Loucy (cell line): ENCODE results near the gene TIMM23.

Experiments used
- H2AFZ ChIP-seq: fragments of 200-600 bp; sonication (generic); 2 replicates; pipeline ENCODE4 v1.6.0; 2016; ENCODE audit warnings: antibody characterized with exemption, mild to moderate bottlenecking, low read length, moderate library complexity
- H3F3A ChIP-seq: fragments of 200-600 bp; 2 replicates; pipeline ENCODE4 v1.6.0; 2016; ENCODE audit warnings: antibody characterized with exemption, low read depth, mild to moderate bottlenecking
- H3K27me3 ChIP-seq: fragments of 200-600 bp; sonication (generic); 2 replicates; pipeline ENCODE4 v1.6.1; 2014; ENCODE audit warnings: low read length, mild to moderate bottlenecking; ENCODE audit not compliant: insufficient read depth, poor library complexity, severe bottlenecking
- H3K36me3 ChIP-seq: fragments of 200-600 bp; sonication (generic); 2 replicates; pipeline ENCODE4 v1.6.1; 2016; ENCODE audit warnings: low read length; ENCODE audit not compliant: insufficient read depth
- H3K4me1 ChIP-seq: fragments of 200-600 bp; sonication (generic); 2 replicates; pipeline ENCODE4 v1.5.1; 2014; ENCODE audit warnings: low read length, mild to moderate bottlenecking; ENCODE audit not compliant: insufficient read depth, poor library complexity, severe bottlenecking
- H3K4me2 ChIP-seq: fragments of 200-600 bp; sonication (generic); 2 replicates; pipeline ENCODE4 v1.6.0; 2014; ENCODE audit warnings: antibody characterized with exemption, low read length, low read depth, mild to moderate bottlenecking; ENCODE audit not compliant: poor library complexity, severe bottlenecking
- H3K4me3 ChIP-seq: fragments of 200-600 bp; sonication (generic); 2 replicates; pipeline ENCODE4 v1.5.1; 2014; ENCODE audit warnings: low read length, mild to moderate bottlenecking, mixed read lengths; ENCODE audit not compliant: poor library complexity, severe bottlenecking
- H3K79me2 ChIP-seq: fragments of 200-600 bp; sonication (generic); 2 replicates; pipeline ENCODE4 v1.6.1; 2014; ENCODE audit warnings: low read length; ENCODE audit not compliant: insufficient read depth
- H3K9ac ChIP-seq: fragments of 200-600 bp; sonication (generic); 2 replicates; pipeline ENCODE4 v1.6.0; 2014; ENCODE audit warnings: mild to moderate bottlenecking, low read depth, low read length, moderate library complexity; ENCODE audit not compliant: poor library complexity, severe bottlenecking
- H3K9me2 ChIP-seq: fragments of 200-600 bp; sonication (generic); replicated peaks from 2 replicates; pipeline ENCODE4 v1.6.1; 2016; ENCODE audit warnings: low read depth, low read length, mixed read lengths
- H3K9me3 ChIP-seq: fragments of 200-600 bp; sonication (generic); 2 replicates; pipeline ENCODE4 v1.6.1; 2014; ENCODE audit warnings: mild to moderate bottlenecking, antibody characterized with exemption, low read length, low read depth; ENCODE audit not compliant: insufficient read depth
- H4K20me1 ChIP-seq: fragments of 200-600 bp; sonication (generic); 2 replicates; pipeline ENCODE4 v1.6.0; 2014; ENCODE audit warnings: antibody characterized with exemption, low read length, mild to moderate bottlenecking; ENCODE audit not compliant: insufficient read depth, poor library complexity, severe bottlenecking
- EZH2phosphoT487 ChIP-seq: fragments of 200-600 bp; IDR thresholded peaks from 2 replicates; pipeline ENCODE4 v1.6.1; 2018; ENCODE audit warnings: antibody characterized with exemption, mild to moderate bottlenecking, moderate library complexity, borderline replicate concordance
- TF ChIP-seq, protein P1 (sequence below): fragments of 200-600 bp; sonication (generic); conservative IDR thresholded peaks from 2 replicates; pipeline ENCODE4 v1.5.1; 2014; ENCODE audit warnings: mild to moderate bottlenecking, antibody characterized with exemption, low read length

The TIMM23 gene

DNA sequence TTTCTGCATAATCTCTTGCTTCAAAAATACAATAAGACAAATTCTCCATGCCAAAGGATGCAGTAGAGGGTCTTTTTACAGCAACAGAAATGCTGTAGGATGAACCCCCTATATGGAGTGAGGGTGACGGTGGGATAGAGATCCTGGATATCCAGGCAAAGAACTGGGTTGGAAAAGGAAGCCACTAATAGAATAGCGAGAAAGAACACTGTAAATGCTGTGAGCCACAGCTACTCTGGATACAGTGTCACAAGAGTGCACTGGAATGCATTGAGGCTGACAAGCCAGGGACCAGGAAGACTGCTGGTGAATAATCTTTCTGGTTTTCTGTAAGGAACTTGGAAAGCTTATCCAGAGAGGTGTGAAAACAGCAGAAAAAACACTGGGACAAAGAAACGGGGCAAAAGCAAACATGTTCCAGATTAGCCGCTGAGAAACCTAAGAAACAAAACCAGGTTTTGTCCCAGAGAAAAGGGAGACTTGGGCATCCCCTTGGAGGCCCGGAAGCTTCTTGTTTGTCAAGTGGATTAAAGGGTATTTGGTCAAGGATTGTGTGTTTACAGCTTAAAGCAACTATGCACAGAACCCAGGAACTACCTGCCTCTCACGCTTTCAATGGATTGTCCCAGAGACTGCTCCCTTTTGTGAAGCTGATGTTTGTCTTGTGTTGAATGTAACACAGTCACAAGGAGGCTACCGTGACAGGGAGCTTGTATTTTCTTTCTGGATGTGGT lies 79.9 kb downstream of the TIMM23 start:
- TF ChIP-seq, protein P1, sequence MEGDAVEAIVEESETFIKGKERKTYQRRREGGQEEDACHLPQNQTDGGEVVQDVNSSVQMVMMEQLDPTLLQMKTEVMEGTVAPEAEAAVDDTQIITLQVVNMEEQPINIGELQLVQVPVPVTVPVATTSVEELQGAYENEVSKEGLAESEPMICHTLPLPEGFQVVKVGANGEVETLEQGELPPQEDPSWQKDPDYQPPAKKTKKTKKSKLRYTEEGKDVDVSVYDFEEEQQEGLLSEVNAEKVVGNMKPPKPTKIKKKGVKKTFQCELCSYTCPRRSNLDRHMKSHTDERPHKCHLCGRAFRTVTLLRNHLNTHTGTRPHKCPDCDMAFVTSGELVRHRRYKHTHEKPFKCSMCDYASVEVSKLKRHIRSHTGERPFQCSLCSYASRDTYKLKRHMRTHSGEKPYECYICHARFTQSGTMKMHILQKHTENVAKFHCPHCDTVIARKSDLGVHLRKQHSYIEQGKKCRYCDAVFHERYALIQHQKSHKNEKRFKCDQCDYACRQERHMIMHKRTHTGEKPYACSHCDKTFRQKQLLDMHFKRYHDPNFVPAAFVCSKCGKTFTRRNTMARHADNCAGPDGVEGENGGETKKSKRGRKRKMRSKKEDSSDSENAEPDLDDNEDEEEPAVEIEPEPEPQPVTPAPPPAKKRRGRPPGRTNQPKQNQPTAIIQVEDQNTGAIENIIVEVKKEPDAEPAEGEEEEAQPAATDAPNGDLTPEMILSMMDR, result no peak
- no peak for TF ChIP-seq EZH2phosphoT487
- H3K36me3 ChIP-seq, result no peaks in the 10 kb centered on the region
- no peaks in the 10 kb centered on the region for H3K9me2 ChIP-seq
- no peak overlapping the region for H3K4me3 ChIP-seq
- H3K4me2 ChIP-seq, result no peak overlapping the region
- H3K4me1 ChIP-seq, result peaks cover 51% of the 10 kb centered on the region
- no peak overlapping the region for H3K9ac ChIP-seq
- 0 out of 2 replicates have a peak, but pooled peaks cover 3% of the 10 kb centered on the region for H3K9me3 ChIP-seq
- H4K20me1 ChIP-seq, result no peaks in the 10 kb centered on the region
- peak overlapping the region; percentile 30; the same call in 1 of the 2 replicates for H2AFZ ChIP-seq
- no peaks in the 10 kb centered on the region for H3K79me2 ChIP-seq
- H3K27me3 ChIP-seq, result no peaks in the 10 kb centered on the region
- no peaks in the 10 kb centered on the region for H3F3A ChIP-seq

DNA sequence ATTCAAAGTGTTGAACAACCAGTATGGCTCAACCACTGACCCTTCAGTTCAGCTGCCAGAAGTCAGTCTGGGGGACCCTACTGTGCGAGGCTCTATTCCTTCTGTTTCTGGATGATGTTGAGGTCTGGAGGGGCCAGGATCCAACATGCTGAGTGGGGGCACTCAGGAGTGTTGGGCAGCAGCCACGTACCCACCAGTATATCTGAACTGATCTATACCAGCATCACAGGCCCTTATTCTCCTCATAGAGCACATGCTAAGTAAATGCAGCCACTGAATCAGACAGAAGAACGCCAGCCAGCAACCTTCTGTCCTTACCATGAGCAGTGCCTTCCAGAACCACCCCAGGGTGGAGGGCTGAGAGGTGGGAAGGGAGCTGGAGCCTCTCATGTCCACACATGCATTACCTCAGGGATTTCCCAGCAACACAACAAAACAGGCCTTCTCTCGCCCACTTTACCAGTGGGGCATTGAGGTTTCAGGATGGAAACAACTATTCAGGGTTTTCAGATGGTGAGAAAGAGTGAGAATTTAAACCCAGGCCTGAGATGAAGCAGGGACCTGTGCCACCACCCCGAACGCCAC lies 80.6 kb downstream of the TIMM23 start:
- Histone ChIP-seq H3K4me2 (no peak overlapping the region), H3K9me2 (no peaks in the 10 kb centered on the region), H3K79me2 (no peaks in the 10 kb centered on the region), H4K20me1 (no peaks in the 10 kb centered on the region), H2AFZ (peak overlapping the region; percentile 30; the same call in 1 of the 2 replicates), H3K36me3 (no peaks in the 10 kb centered on the region), H3K4me3 (no peak overlapping the region), H3K9ac (no peak overlapping the region), H3K27me3 (no peaks in the 10 kb centered on the region), H3F3A (no peaks in the 10 kb centered on the region), H3K4me1 (peaks cover 51% of the 10 kb centered on the region), H3K9me3 (0 out of 2 replicates have a peak, but pooled peaks cover 5% of the 10 kb centered on the region)
- TF ChIP-seq EZH2phosphoT487, result no peak
